GM12801 (cell line): ENCODE data around the gene HSPG2.

ENCODE experiments used
- CTCF ChIP-seq: IDR thresholded peaks from one replicate; pipeline ENCODE4 v1.5.1; 2011; ENCODE audit warnings: control low read depth; ENCODE audit not compliant: insufficient read length; ENCODE audit errors: extremely low read depth

HSPG2 gene

GRCh38 chr1:21935891-21936365, 1.2 kb downstream of the HSPG2 start:
- no peak for TF ChIP-seq CTCF

GRCh38 chr1:21935393-21935804, 1.7 kb downstream of the HSPG2 start:
- TF ChIP-seq CTCF: no peak

- no peak for TF ChIP-seq CTCF
Measured at GRCh38 chr1:21933397-21934248, 3.5 kb downstream of the HSPG2 start.

- no peak for TF ChIP-seq CTCF
Measured at GRCh38 chr1:21932127-21932526, 5.0 kb downstream of the HSPG2 start.

GRCh38 chr1:21931171-21932093, 5.7 kb downstream of the HSPG2 start:
- TF ChIP-seq CTCF: no peak

- no peak for TF ChIP-seq CTCF
Measured at GRCh38 chr1:21930629-21931170, 6.4 kb downstream of the HSPG2 start.

GRCh38 chr1:21930080-21930571, 7.0 kb downstream of the HSPG2 start:
- TF ChIP-seq CTCF: no peak
